Pancreas (tissue), 10 donors: Measurements from ENCODE around the gene C9orf50. TPM values are rescaled to one million over a fixed set of nuclear protein-coding genes. Genes with fewer than 3 reads are reported as not detected.

Experiments
- ATAC-seq, 4 donors: fragments of 200-7000 bp; cut with Tn5 transposase; one replicate each; pipeline versions ENCODE4 v1.8.0 to v1.9.1; 2020; ENCODE audit warnings: mild to moderate bottlenecking in 4 of 4, moderate library complexity in 4 of 4
- DNase-seq, 6 donors: peaks; one replicate each; pipeline ENCODE4 v3.0.0-alpha.2; 2020
- FAIRE-seq: peaks from 2 replicates; lab custom pipeline; 2012; peaks lifted over from hg19 to GRCh38; lab: Jason Lieb, UNC
- H3K27ac ChIP-seq, 4 donors: fragments of 200-600 bp; sonication (generic); 1 replicate in 3 of 4; 2 replicates in 1 of 4; pipeline versions ENCODE4 v1.5.0 to v1.8.0; 2020
- H3K27me3 ChIP-seq, 4 donors: fragments of 200-600 bp; one replicate each; pipeline ENCODE4 v1.8.0; 2021
- H3K36me3 ChIP-seq, 3 donors: fragments of 200-600 bp; sonication (generic) in 1 of 3; one replicate each; pipeline versions ENCODE4 v1.5.0 to v1.8.0; 2020 to 2021
- H3K4me1 ChIP-seq, 3 donors: fragments of 200-600 bp; one replicate each; pipeline ENCODE4 v1.8.0; 2021
- H3K4me3 ChIP-seq, 4 donors: fragments of 200-600 bp; sonication (generic) in 2 of 4; one replicate each; pipeline versions ENCODE4 v1.5.0 to v1.8.0; 2020 to 2021
- H3K9me3 ChIP-seq, 4 donors: fragments of 200-600 bp; one replicate each; pipeline ENCODE4 v1.8.0; 2021
- CTCF ChIP-seq, 4 donors: fragments of 200-600 bp; sonication (generic) in 3 of 4; IDR thresholded peaks; one replicate each; pipeline versions ENCODE4 v1.5.0 to v1.8.0; 2021; ENCODE audit warnings: antibody characterized with exemption in 4 of 4
- WGBS, 2 donors: extraction: QIAGEN DNeasy Blood & Tissue Kit; methylation state at CpG; one replicate each; pipeline ENCODE4 v1.1.7; 2013; 5-methylcytosine and 5-hydroxymethylcytosine counted together
- intact Hi-C, 3 donors: fragments of 100-400 bp; cut with DNase I; formaldehyde crosslinking; loops; one replicate each; pipeline versions ENCODE4 v1.11.1 to v1.14.2; 2022
- polyA plus RNA-seq, 2 donors: library from polyadenylated mRNA; stranded (reverse); fragments of 200-250 nt; gene quantifications; one replicate each; pipeline ENCODE4 v1.2.3, GENCODE V29; 2013
- total RNA-seq, 6 donors: library from RNA; stranded (reverse); fragmentation: NEBNext Ultra II Directional in 4 of 6; extraction: Animal tissue kit (Norgen Biotek cat#: 25700) in 4 of 6; gene quantifications; one replicate each; pipeline versions ENCODE4 v1.2.1 to v1.2.4, GENCODE V29; 2021 to 2023
- donor health status: healthy with polysubstance abuse.
- donor health status: DM: no; HTN: no; CAD: no; lungs with moderate emphysema.
- donor health status: DM: no; HTN: no; CAD: no.
- donor health status: control.
- donor health status: control.
- donor health status: Bipolar disorder and iron deficiency.
- donor health status: DM: yes; HTN: yes; CAD: no.
- donor health status: DM: no; HTN: no; CAD: no.
- donor health status: DM: no; HTN: no; CAD: no.
- donor health status: DM: yes; HTN: yes; CAD: no.

C9orf50 gene
- total and polyA plus RNA-seq, 8 donors: not detected

DNA sequence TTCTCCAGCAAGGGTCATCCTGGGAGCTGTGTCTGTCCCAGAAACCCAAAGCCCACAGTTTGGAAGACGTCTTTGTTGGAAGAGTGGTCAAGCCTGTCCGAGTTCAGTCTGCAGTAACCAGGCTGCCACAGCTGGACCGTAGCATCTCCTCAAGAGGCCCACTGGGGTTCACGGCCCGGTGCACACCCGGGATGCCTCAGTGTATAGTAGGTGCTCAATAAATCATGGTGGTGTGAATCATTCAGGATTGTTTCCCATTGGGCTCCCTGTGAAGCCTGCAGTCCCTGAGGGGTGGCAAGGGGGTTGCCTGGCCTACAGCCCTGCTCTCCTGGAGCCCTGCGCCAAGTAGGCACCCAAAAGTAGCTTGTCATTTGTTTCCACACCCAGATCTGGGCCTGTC is 34.3 kb upstream of the C9orf50 start:
- 83 to 97% methylated on average over 7 of the region's 7 CpGs for WGBS, 2 donors
- Histone ChIP-seq H3K4me3 (no peak overlapping the region), H3K27ac (no peak overlapping the region), H3K36me3 (no peaks in the 10 kb centered on the region), H3K4me1 (no peaks in the 10 kb centered on the region), H3K27me3 (no peaks in the 10 kb centered on the region), H3K9me3 (no peaks in the 10 kb centered on the region)
- ATAC-seq: no peak
- DNase-seq: no peak
- intact Hi-C loops: no loop called here
- no peak for TF ChIP-seq CTCF (IDR thresholded peaks at IDR 0.05)
- FAIRE-seq: no peak

- H3K27me3 ChIP-seq: no peaks in the 10 kb centered on the region
- no peaks in the 10 kb centered on the region for H3K36me3 ChIP-seq
- FAIRE-seq (no peak), DNase-seq (peak in 1 of 6 donors; percentile 42), ATAC-seq (peak in 1 of 4 donors; percentile 34)
- intact Hi-C loops: no loop called here
- H3K27ac ChIP-seq: no peak overlapping the region
- no peak for TF ChIP-seq CTCF (IDR thresholded peaks at IDR 0.05)
- 37 to 47% methylated on average over 20 of the region's 20 CpGs for WGBS, 2 donors
- no peaks in the 10 kb centered on the region for H3K9me3 ChIP-seq
- no peak overlapping the region for H3K4me3 ChIP-seq
- H3K4me1 ChIP-seq: no peaks in the 10 kb centered on the region
Measured at GRCh38 chr9:129654554-129655040, 33.7 kb upstream of the C9orf50 start.

DNA sequence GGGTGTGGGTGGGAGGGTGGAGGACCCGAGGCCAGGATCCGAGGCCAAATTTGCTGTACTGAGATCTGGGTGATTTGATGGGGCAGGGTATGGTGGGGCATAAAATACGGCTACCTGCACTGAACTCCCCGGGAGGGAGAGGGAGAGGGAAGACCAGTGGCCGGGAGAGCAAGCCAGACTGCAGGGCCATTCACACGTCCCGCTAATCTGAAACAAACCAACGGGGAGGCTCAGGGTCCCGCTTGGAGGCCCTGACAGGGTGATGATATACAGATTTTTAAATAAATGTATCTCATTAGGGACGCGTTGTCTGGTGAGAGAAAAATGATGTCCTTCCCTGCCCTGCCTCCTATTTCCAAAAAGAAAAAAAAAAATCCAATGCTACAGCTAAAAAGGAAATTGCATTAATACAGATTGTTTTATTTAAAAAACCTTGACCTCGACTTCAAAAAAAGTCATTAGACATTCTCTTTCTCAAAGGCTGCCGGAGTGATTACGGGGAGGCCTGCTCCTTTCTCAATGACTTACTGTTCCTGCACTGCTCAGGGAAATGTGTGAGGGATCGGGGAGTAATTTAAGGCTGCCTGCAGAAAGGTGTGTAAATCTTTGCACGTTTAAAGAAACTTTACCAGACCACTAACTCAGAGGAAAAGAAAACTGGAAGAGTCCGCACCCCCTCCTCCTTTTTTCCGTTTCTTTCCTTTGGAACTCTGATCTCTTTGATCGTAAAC is 33.1 kb upstream of the C9orf50 start:
- Histone ChIP-seq H3K27ac (no peak overlapping the region), H3K4me3 (no peak overlapping the region), H3K9me3 (no peaks in the 10 kb centered on the region), H3K36me3 (no peaks in the 10 kb centered on the region), H3K4me1 (no peaks in the 10 kb centered on the region), H3K27me3 (no peaks in the 10 kb centered on the region)
- TF ChIP-seq CTCF (IDR thresholded peaks at IDR 0.05): no peak
- ATAC-seq (no peak), DNase-seq (no peak), FAIRE-seq (no peak)
- WGBS, 2 donors: 37 to 49% methylated on average over 19 of the region's 19 CpGs
- intact Hi-C loops: no loop called here

DNA sequence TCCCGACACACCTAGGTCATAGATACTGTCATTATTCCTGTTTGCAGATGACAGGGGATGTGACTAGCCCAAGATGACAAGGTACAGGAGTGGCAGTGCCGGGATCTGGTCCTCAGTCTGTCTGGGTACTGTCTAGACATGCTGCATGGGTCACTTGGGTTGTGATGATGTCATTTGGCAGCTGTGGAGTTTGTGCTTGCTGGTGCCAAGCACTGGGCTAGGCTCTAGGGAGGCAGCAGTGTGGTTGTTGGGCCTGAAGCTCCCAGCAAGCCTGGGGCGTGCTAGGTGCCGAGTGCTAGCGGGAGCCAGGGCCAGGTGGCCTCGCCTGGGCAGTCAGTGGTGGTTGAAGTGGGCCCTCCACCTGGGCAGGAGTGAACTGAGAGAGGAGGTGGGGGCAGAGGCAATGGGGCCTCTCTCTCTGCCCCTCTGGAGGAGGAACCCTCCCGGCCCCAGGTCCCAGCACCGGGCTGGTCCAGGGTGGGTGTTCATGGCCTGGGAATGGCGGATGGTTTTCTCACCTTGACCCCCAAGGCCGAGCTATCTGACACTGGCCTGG is 29.9 kb upstream of the C9orf50 start:
- ATAC-seq: no peak
- FAIRE-seq: no peak
- H3K4me3 ChIP-seq: no peak overlapping the region
- no peaks in the 10 kb centered on the region for H3K36me3 ChIP-seq
- no peaks in the 10 kb centered on the region for H3K4me1 ChIP-seq
- intact Hi-C loops: no loop called here
- TF ChIP-seq CTCF (IDR thresholded peaks at IDR 0.05): no peak
- no peaks in the 10 kb centered on the region for H3K9me3 ChIP-seq
- no peaks in the 10 kb centered on the region for H3K27me3 ChIP-seq
- H3K27ac ChIP-seq: no peak overlapping the region
- 84 to 89% methylated on average over 10 of the region's 10 CpGs for WGBS, 2 donors
- DNase-seq: peak in 1 of 6 donors; percentile 41
